Measurements from ENCODE around the gene FAM237A. TPM values are rescaled to one million over a fixed set of nuclear protein-coding genes. Genes with fewer than 3 reads are reported as not detected.

FAM237A gene
- total and polyA plus RNA-seq, 2 donors from 2014 or later = not detected

DNA sequence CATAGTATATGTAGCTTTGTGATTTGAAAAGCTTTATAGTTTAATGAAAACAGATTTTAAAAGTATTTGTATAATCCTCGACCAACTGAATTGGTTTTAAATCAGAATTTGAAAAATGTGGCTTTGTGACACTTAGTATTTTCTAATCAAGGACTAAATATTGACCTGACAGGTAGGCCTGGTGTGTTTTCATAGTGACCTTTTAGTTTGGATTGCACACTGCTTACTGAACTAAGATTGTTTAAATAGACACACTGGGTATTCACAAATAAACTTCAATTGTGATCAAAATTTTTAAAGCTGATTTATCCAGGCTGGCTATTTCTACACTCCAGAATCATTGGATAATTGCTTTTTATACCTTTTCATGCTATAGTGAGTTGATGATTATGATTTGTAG, 31.8 kb upstream of the FAM237A start:
- H3K27ac ChIP-seq (ENCODE audit: low read depth in 2 of 2, low read length in 2 of 2) = no peak overlapping the region
- H3K4me3 ChIP-seq (ENCODE audit: low read length in 3 of 3) = no peak overlapping the region

DNA sequence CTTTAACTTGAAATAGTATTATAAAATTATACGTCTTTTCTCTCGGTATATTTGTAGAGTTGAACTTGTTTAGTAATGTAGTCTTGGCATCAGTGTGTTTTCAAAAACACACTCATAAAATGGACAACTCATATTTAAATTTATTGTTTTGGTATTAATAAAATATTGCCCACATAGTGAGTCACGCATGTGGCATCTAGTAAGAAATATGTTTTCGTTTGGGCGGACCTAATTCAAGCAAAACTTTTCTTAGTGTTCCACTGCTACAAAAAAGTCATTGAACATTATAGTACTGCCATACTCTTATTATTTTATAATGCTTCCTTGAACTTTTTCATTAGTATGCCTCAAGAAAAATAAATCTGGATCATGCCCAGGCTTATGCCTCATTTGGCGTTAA, 31.1 kb upstream of the FAM237A start:
- Histone ChIP-seq H3K9me3 (ENCODE audit: control insufficient read depth in 2 of 3, insufficient read depth in 1 of 3, low read length in 3 of 3) (no peaks in the 10 kb centered on the region), H3K36me3 (ENCODE audit: control insufficient read depth in 2 of 3, insufficient read depth in 3 of 3, low read length in 3 of 3) (no peaks in the 10 kb centered on the region), H3K27ac (ENCODE audit: low read depth in 2 of 2, low read length in 2 of 2) (no peak overlapping the region), H3K27me3 (ENCODE audit: control insufficient read depth, insufficient read depth, low read length) (no peaks in the 10 kb centered on the region), H3K4me1 (ENCODE audit: control insufficient read depth in 2 of 3, insufficient read depth in 2 of 3, low read depth in 1 of 3, low read length in 3 of 3) (no peaks in the 10 kb centered on the region), H3K4me3 (ENCODE audit: low read length in 3 of 3) (no peak overlapping the region), H3K9ac (ENCODE audit: low read length in 3 of 3) (no peak overlapping the region)
- DNase-seq = no peak
- FAIRE-seq = no peak
- TF ChIP-seq CTCF (IDR thresholded peaks at IDR 0.05; ENCODE audit: borderline replicate concordance, extremely low read depth, insufficient read depth) = no peak
- intact Hi-C loops (cut with DNase I) = no loop called here

More for the DNA sequence above, 31.8 kb upstream of the FAM237A start:
- intact Hi-C loops (cut with DNase I) = no loop called here
- H3K36me3 ChIP-seq (ENCODE audit: control insufficient read depth in 2 of 3, insufficient read depth in 3 of 3, low read length in 3 of 3) = no peaks in the 10 kb centered on the region
- no peaks in the 10 kb centered on the region for H3K27me3 ChIP-seq (ENCODE audit: control insufficient read depth, insufficient read depth, low read length)
- DNase-seq (no peak), FAIRE-seq (no peak)
- no peak for TF ChIP-seq CTCF (IDR thresholded peaks at IDR 0.05; ENCODE audit: borderline replicate concordance, extremely low read depth, insufficient read depth)
- no peaks in the 10 kb centered on the region for H3K9me3 ChIP-seq (ENCODE audit: control insufficient read depth in 2 of 3, insufficient read depth in 1 of 3, low read length in 3 of 3)
- H3K9ac ChIP-seq (ENCODE audit: low read length in 3 of 3) = no peak overlapping the region
- no peaks in the 10 kb centered on the region for H3K4me1 ChIP-seq (ENCODE audit: control insufficient read depth in 2 of 3, insufficient read depth in 2 of 3, low read depth in 1 of 3, low read length in 3 of 3)

- Histone ChIP-seq H3K4me3 (ENCODE audit: low read length in 3 of 3) (no peak overlapping the region), H3K27me3 (ENCODE audit: control insufficient read depth, insufficient read depth, low read length) (no peaks in the 10 kb centered on the region), H3K9ac (ENCODE audit: low read length in 3 of 3) (no peak overlapping the region), H3K9me3 (ENCODE audit: control insufficient read depth in 2 of 3, insufficient read depth in 1 of 3, low read length in 3 of 3) (no peaks in the 10 kb centered on the region), H3K4me1 (ENCODE audit: control insufficient read depth in 2 of 3, insufficient read depth in 2 of 3, low read depth in 1 of 3, low read length in 3 of 3) (no peaks in the 10 kb centered on the region), H3K27ac (ENCODE audit: low read depth in 2 of 2, low read length in 2 of 2) (no peak overlapping the region), H3K36me3 (ENCODE audit: control insufficient read depth in 2 of 3, insufficient read depth in 3 of 3, low read length in 3 of 3) (no peaks in the 10 kb centered on the region)
- intact Hi-C loops (cut with DNase I) = no loop called here
- DNase-seq (no peak), FAIRE-seq (no peak)
- TF ChIP-seq CTCF (IDR thresholded peaks at IDR 0.05; ENCODE audit: borderline replicate concordance, extremely low read depth, insufficient read depth) = no peak
These were observed 30.6 kb upstream of the FAM237A start for GRCh38 chr2:206611736-206612135.

DNA sequence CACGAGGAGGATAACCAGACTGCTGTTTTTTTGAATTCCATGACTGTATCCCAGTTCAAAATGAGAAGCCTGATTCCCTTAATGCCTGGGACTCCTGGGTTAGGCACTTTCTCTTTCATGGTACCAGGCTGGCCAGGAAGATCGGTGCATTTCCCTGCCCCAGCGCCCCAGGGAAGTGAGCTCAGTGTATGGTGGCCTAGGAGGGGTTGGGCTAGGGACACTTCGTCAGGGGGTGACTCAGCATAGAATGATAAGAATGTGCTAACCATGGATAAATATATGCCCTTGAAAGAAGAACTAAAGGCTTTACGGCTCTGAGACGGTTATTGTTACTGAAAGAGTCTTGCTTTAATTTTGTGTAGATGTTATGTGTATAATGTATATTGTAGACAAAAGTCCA, 27.5 kb upstream of the FAM237A start:
- intact Hi-C loops (cut with DNase I) = no loop called here
- Histone ChIP-seq H3K36me3 (ENCODE audit: control insufficient read depth in 2 of 3, insufficient read depth in 3 of 3, low read length in 3 of 3) (no peaks in the 10 kb centered on the region), H3K27me3 (ENCODE audit: control insufficient read depth, insufficient read depth, low read length) (no peaks in the 10 kb centered on the region), H3K4me1 (ENCODE audit: control insufficient read depth in 2 of 3, insufficient read depth in 2 of 3, low read depth in 1 of 3, low read length in 3 of 3) (no peaks in the 10 kb centered on the region), H3K9ac (ENCODE audit: low read length in 3 of 3) (no peak overlapping the region), H3K4me3 (ENCODE audit: low read length in 3 of 3) (no peak overlapping the region), H3K9me3 (ENCODE audit: control insufficient read depth in 2 of 3, insufficient read depth in 1 of 3, low read length in 3 of 3) (no peaks in the 10 kb centered on the region), H3K27ac (ENCODE audit: low read depth in 2 of 2, low read length in 2 of 2) (no peak overlapping the region)
- TF ChIP-seq CTCF (IDR thresholded peaks at IDR 0.05; ENCODE audit: borderline replicate concordance, extremely low read depth, insufficient read depth) = no peak
- DNase-seq (no peak), FAIRE-seq (no peak)
